HG03280 (cell line): ENCODE data around the gene SUSD1.
A peak's percentile ranks its signal among the peaks of the same experiment; 100 is the strongest.

Experiments
- ATAC-seq: cut with Tn5 transposase; IDR thresholded peaks from one replicate; pipeline ENCODE4 v1.9.1; 2021; ENCODE audit warnings: mild to moderate bottlenecking, moderate library complexity; ENCODE audit not compliant: unreplicated experiment

SUSD1 gene

GRCh38 chr9:111993319-111993718, 181.8 kb downstream of the SUSD1 start:
- ATAC-seq: no peak

GRCh38 chr9:111992523-111992922, 182.6 kb downstream of the SUSD1 start:
- peak; percentile 91 for ATAC-seq

GRCh38 chr9:111991179-111991578, 183.9 kb downstream of the SUSD1 start:
- ATAC-seq: no peak
